Neural crest cell (in vitro differentiated cells): Measurements from ENCODE around the gene RICTOR. TPM values are rescaled to one million over a fixed set of nuclear protein-coding genes. Genes with fewer than 3 reads are reported as not detected.

ENCODE experiments used
- DNase-seq: peaks from one replicate; pipeline ENCODE4 v3.0.0; 2021; ENCODE audit warnings: low read depth, mixed read lengths, low spot score
- H3K27ac Mint-ChIP-seq: one replicate; pipeline ENCODE4 v1.8.0; 2021; ENCODE audit warnings: mild to moderate bottlenecking, mixed read lengths; ENCODE audit not compliant: unreplicated experiment
- H3K27me3 Mint-ChIP-seq: 2 replicates; pipeline ENCODE4 v1.8.0; 2021; ENCODE audit warnings: low read depth, mild to moderate bottlenecking, mixed read lengths
- H3K36me3 Mint-ChIP-seq: 2 replicates; pipeline ENCODE4 v1.8.0; 2021; ENCODE audit warnings: low read depth, mild to moderate bottlenecking, mixed read lengths
- H3K4me1 Mint-ChIP-seq: 2 replicates; pipeline ENCODE4 v1.8.0; 2021; ENCODE audit warnings: mixed read lengths
- H3K4me3 Mint-ChIP-seq: one replicate; pipeline ENCODE4 v1.8.0; 2021; ENCODE audit warnings: mild to moderate bottlenecking, mixed read lengths
- H3K9me3 Mint-ChIP-seq: 2 replicates; pipeline ENCODE4 v1.8.0; 2021; ENCODE audit warnings: mixed read lengths
- total RNA-seq: library from RNA; stranded (reverse); gene quantifications from 2 replicates; pipeline ENCODE4 v1.2.1, GENCODE V29; 2021
- TF ChIP-seq, protein P1 (sequence below): fragments of 200-600 bp; sonication (generic); conservative IDR thresholded peaks from 2 replicates; pipeline ENCODE4 v1.5.0; 2021; ENCODE audit warnings: antibody characterized with exemption, mild to moderate bottlenecking

RICTOR gene
- total RNA-seq, 1 donor from 2014 or later: 22.2 TPM

DNA sequence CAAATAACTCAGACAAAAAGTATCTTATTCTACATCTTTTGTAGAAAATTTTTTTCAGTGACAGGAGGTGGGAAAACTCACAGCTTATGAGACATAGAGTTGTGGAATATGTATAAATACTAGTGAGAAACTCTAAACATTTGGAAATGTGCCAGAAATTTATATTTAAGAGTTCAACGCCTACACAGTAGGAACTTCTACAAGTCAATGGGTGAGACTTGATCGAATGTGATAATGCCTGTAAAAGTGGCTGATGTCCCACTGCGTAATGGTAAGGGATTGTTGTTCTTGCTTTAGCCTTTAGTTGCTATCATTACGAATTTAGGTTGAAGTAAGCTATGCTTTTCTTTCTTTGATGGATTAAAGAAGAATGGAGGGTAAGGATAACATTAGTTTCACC is 40.0 kb upstream of the RICTOR start:
- Mint-ChIP-seq H3K4me3 (no peak overlapping the region), H3K4me1 (peaks cover 6% of the 10 kb centered on the region), H3K27ac (no peak overlapping the region), H3K27me3 (no peaks in the 10 kb centered on the region), H3K9me3 (no peaks in the 10 kb centered on the region), H3K36me3 (no peaks in the 10 kb centered on the region)
- TF ChIP-seq, protein P1, sequence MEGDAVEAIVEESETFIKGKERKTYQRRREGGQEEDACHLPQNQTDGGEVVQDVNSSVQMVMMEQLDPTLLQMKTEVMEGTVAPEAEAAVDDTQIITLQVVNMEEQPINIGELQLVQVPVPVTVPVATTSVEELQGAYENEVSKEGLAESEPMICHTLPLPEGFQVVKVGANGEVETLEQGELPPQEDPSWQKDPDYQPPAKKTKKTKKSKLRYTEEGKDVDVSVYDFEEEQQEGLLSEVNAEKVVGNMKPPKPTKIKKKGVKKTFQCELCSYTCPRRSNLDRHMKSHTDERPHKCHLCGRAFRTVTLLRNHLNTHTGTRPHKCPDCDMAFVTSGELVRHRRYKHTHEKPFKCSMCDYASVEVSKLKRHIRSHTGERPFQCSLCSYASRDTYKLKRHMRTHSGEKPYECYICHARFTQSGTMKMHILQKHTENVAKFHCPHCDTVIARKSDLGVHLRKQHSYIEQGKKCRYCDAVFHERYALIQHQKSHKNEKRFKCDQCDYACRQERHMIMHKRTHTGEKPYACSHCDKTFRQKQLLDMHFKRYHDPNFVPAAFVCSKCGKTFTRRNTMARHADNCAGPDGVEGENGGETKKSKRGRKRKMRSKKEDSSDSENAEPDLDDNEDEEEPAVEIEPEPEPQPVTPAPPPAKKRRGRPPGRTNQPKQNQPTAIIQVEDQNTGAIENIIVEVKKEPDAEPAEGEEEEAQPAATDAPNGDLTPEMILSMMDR: no peak
- no peak for DNase-seq

DNA sequence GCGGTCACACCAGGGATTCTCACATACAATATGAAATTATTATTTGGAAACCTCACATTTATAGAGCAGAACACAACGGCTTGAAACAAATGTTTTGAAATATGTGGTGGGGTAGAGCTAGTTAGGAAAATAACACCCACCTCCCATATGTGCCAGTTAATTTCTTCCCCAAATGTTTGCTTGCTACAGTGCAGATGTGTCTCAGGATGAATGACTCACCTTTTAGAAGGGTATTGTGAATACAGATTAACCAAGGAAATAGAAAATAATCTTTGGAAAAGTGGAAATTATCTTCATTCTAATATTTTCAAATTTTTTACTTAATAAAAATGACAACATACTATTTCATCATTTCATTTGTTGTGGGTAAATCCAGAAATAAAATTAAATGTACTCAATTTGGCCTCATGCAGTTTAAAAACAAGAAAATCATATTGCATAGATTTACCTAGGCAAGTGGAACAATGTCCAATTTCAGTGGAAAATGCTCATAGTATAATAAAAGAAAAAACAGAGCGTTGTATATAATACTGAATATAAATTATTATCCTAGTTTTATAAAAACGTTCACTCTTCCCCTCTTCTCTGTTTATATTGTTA is 39.3 kb upstream of the RICTOR start:
- no peak for DNase-seq
- Mint-ChIP-seq H3K27me3 (no peaks in the 10 kb centered on the region), H3K36me3 (no peaks in the 10 kb centered on the region), H3K4me1 (peaks cover 11% of the 10 kb centered on the region), H3K9me3 (no peaks in the 10 kb centered on the region), H3K4me3 (no peak overlapping the region), H3K27ac (no peak overlapping the region)
- TF ChIP-seq, protein P1: no peak

DNA sequence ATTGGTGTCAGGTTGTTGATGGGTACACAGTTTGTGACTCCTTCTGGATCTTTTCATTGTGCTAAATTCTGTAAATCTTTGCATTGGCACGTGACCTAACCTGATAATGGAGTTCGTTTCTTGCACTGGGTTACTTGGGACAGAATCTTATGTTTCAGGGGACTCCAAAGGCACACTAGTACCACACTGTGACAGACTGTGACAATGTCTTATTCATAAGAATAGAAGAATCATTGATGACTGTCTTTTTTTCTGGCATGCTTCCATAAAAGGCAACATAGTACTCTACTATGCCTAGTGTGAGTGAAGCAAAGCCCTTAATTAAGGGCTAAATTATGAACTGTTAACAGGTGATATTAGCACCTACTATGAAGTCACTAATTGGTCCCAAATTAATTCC is 35.4 kb upstream of the RICTOR start:
- Mint-ChIP-seq H3K27me3 (no peaks in the 10 kb centered on the region), H3K4me3 (no peak overlapping the region), H3K9me3 (no peaks in the 10 kb centered on the region), H3K36me3 (no peaks in the 10 kb centered on the region), H3K27ac (peak overlapping the region; percentile 0), H3K4me1 (peaks cover 11% of the 10 kb centered on the region)
- TF ChIP-seq, protein P1: no peak
- DNase-seq: no peak

DNA sequence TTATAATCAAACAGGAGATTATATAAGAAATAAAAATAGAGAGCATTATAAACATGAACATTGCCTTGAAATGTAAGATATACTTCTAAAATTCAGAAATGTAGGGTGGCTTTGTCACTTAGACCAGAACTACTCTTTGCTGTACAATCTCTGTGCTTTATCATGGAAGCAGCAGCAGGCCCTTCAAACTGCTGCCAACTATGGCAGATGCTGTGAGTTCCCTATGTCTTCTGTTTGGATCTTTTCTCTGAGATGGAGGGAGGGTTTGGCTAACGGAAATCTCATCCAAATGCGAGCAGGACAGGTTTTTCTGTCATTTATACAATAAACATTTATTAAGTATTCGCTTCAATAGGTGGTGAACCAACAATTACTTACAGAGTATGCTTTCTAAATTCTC is 34.8 kb upstream of the RICTOR start:
- Mint-ChIP-seq H3K4me3 (no peak overlapping the region), H3K36me3 (no peaks in the 10 kb centered on the region), H3K27ac (no peak overlapping the region), H3K4me1 (peaks cover 11% of the 10 kb centered on the region), H3K9me3 (no peaks in the 10 kb centered on the region), H3K27me3 (no peaks in the 10 kb centered on the region)
- no peak for DNase-seq
- TF ChIP-seq, protein P1: no peak

DNA sequence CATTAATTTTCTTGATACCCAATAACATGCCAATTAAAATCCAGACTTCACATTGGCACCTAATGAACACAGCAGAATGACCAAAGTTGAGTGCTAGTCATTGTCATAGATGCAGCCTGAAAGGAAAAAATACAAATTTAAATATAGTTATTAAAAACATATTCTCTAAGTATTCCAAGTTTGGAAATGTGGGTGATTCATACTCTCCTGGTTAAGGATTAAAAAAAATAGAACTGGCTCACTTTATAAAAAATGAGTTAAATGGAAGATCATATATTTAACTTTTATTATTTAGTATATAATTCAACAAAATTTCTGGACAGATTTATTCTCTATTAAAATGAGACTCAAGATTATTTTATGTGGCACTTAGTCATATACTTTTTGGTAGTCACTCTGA is 33.2 kb upstream of the RICTOR start:
- no peaks in the 10 kb centered on the region for H3K36me3 Mint-ChIP-seq
- TF ChIP-seq, protein P1: no peak
- DNase-seq: no peak
- peaks cover 3% of the 10 kb centered on the region for H3K9me3 Mint-ChIP-seq
- no peaks in the 10 kb centered on the region for H3K27me3 Mint-ChIP-seq
- H3K4me1 Mint-ChIP-seq: peaks cover 15% of the 10 kb centered on the region
- H3K27ac Mint-ChIP-seq: no peak overlapping the region
- no peak overlapping the region for H3K4me3 Mint-ChIP-seq
